Measurements from ENCODE around the gene RASGRP1.

The RASGRP1 gene

GRCh38 chr15:38564557-38565286 is at the start of gene RASGRP1:
Gene RASGRP1, minus strand, starts transcription at chr15:38564814. Its CDS starts 186 bp downstream, at chr15:38564628.
- H3K4me3 ChIP-seq (ENCODE audit: low read length) = peak within 1 kb of the TSS; percentile 55
- peak; percentile 45 for DNase-seq (ENCODE audit: low read depth)
- TF ChIP-seq CTCF (conservative IDR thresholded peaks at IDR 0.05; ENCODE audit: low read length) = peak; percentile 27

DNA sequence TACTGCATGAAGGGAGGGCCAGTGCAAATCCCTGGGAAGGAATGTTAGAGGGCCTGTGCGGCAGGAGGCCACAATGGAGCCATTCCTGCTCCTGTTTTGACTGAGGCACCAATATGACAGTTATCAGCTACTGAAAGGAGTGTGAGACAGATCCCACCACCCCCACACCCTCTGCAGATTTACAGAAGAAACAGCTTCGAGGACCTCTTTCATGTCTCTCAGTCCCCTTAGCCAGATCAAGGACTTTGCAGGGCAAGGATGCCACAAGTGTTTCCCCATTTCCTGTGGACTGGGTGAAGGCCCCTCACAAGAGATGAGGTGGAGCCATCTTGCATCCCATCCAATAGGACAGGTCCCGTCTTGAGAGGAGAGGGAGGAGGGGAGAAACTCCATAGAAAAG is 48.5 kb upstream of the RASGRP1 start:
- no peak for DNase-seq (ENCODE audit: low read depth)
- no peak for TF ChIP-seq CTCF (conservative IDR thresholded peaks at IDR 0.05; ENCODE audit: low read length)
- H3K4me3 ChIP-seq (ENCODE audit: low read length) = no peak overlapping the region

DNA sequence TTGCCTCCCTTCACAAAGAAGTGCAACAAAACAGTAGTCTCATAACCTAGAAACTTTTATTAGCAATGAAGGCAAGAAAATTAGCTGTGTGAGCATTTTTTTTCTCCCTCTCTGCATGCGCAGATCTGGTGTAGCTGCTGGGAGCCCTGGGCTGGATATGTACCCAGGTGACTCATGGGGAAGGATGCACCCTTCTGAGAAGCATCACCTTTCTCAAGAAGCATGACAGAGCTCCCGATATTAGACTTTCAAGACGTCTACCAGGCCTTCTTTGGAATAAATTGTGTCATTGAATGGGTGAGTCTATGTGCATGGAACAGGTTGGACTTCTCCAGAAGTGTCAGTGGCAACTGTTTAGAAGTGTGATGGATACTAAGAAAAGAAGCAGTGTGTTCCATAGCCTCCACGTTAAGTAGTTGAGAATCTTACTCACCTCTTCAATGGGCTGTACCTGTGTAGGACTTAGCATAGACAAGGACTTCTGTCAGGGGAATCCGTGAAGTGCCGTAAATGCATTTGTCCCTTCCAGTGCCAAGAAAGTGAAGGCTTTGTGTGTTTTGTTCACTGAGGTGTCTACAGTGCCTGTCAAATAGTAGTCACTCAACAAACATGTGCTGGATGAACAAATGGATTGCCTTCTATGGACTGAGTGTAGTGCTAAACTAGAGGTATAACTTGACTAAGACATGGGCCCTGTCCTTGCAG is 47.7 kb upstream of the RASGRP1 start:
- TF ChIP-seq CTCF (conservative IDR thresholded peaks at IDR 0.05; ENCODE audit: low read length) = no peak
- DNase-seq (ENCODE audit: low read depth) = no peak
- no peak overlapping the region for H3K4me3 ChIP-seq (ENCODE audit: low read length)

GRCh38 chr15:38611228-38611627 is 46.6 kb upstream of the RASGRP1 start:
- H3K4me3 ChIP-seq (ENCODE audit: low read length) = no peak overlapping the region
- DNase-seq (ENCODE audit: low read depth) = no peak
- TF ChIP-seq CTCF (conservative IDR thresholded peaks at IDR 0.05; ENCODE audit: low read length) = no peak

DNA sequence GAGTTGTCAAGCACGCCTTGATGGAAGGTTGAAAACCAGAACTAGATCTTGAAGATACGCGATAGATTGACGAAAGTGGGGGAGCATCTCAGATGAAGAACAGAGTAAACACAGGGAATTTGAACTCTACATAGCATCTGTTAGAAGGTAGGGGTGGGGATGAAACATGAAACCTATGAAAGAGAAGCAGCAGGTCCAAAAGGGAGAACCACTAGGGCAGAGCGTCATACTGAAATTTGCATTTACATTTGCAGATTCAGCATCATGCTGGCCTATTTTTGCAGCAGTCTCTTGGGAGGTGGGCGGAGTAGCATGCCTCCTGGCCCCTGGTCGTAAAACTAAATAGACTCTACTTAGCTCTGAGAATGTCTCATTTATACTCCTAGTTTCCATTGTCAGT is 46.1 kb upstream of the RASGRP1 start:
- no peak for TF ChIP-seq CTCF (conservative IDR thresholded peaks at IDR 0.05; ENCODE audit: low read length)
- H3K4me3 ChIP-seq (ENCODE audit: low read length) = no peak overlapping the region
- no peak for DNase-seq (ENCODE audit: low read depth)

DNA sequence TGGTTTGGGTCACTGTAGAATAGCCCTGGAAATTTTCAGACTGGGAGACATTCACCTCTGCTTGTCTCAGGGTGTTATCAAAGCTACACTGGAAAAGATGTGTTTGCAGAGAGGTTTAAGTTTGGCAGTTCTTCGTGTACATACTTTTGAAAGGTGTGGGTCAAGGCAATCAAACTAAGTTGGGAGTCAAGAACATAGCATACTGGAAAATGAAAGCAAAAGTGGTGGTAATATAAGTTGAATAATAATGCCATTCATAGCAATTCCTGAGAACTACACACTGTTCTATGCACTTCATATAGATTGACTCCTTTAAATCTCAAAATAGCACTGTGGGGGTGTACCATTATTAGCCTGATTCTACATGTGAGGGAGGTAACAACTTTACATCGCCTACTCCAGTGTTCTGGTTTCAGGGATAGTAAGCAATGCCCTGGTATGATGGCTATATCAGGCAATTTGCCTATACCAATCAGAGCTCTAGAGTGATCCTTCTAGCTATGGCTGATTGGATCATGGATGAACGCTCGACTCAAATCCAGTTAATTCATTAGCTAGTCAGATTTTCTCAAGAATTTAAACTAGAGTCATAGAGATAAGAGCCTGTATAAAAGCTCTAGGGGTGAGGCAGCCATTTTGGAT is 44.6 kb upstream of the RASGRP1 start:
- no peak overlapping the region for H3K4me3 ChIP-seq (ENCODE audit: low read length)
- TF ChIP-seq CTCF (conservative IDR thresholded peaks at IDR 0.05; ENCODE audit: low read length) = no peak
- no peak for DNase-seq (ENCODE audit: low read depth)
